Activated B cell treated with CpG ODN at 0.5 μM for 24 hours (primary cell): ENCODE results near the gene STX19. TPM values are rescaled to one million over a fixed set of nuclear protein-coding genes. Genes with fewer than 3 reads are reported as not detected.

Experiments used
- ATAC-seq: fragments of 200-7000 bp; cut with Tn5 transposase; one replicate; pipeline ENCODE4 v1.10.0; 2021; ENCODE audit warnings: low read depth, mild to moderate bottlenecking, moderate library complexity
- CTCF ChIA-PET: fragments of 350-600 bp; sonication (Branson Sonifier 250); formaldehyde crosslinking; loops from one replicate; lab custom pipeline; 2021; ENCODE audit warnings: antibody characterized with exemption; lab: Charles Lee
- POLR2A ChIA-PET: fragments of 350-600 bp; sonication (Branson Sonifier 250); formaldehyde crosslinking; loops from one replicate; lab custom pipeline; 2021; ENCODE audit warnings: antibody characterized with exemption; lab: Charles Lee
- DNase-seq: peaks from one replicate; pipeline ENCODE4 v3.0.0; 2022
- H3K27ac Mint-ChIP-seq: one replicate; pipeline ENCODE4 v1.8.0; 2020; ENCODE audit warnings: mixed read lengths
- H3K27me3 Mint-ChIP-seq: one replicate; pipeline ENCODE4 v1.8.0; 2021; ENCODE audit warnings: mixed read lengths
- H3K36me3 Mint-ChIP-seq: one replicate; pipeline ENCODE4 v1.8.0; 2021; ENCODE audit warnings: low read depth, mixed read lengths
- H3K4me1 Mint-ChIP-seq: one replicate; pipeline ENCODE4 v1.8.0; 2021; ENCODE audit warnings: mixed read lengths
- H3K4me3 Mint-ChIP-seq: one replicate; pipeline ENCODE4 v1.8.0; 2020; ENCODE audit warnings: mild to moderate bottlenecking, mixed read lengths
- H3K9me3 Mint-ChIP-seq: one replicate; pipeline ENCODE4 v1.8.0; 2020; ENCODE audit warnings: mixed read lengths
- intact Hi-C: fragments of 100-400 bp; cut with micrococcal nuclease; formaldehyde crosslinking; loops from one replicate; pipeline ENCODE4 v1.15.1; 2024
- total RNA-seq: library from RNA; stranded (reverse); gene quantifications from 2 replicates; pipeline ENCODE4 v1.2.3, GENCODE V29; 2022
- TF ChIP-seq, protein P1 (sequence below): fragments of 200-600 bp; IDR thresholded peaks from one replicate; pipeline ENCODE4 v1.8.0; 2022; ENCODE audit warnings: antibody characterized with exemption, mild to moderate bottlenecking

Gene STX19
- total RNA-seq, 1 donor from 2014 or later: not detected

DNA sequence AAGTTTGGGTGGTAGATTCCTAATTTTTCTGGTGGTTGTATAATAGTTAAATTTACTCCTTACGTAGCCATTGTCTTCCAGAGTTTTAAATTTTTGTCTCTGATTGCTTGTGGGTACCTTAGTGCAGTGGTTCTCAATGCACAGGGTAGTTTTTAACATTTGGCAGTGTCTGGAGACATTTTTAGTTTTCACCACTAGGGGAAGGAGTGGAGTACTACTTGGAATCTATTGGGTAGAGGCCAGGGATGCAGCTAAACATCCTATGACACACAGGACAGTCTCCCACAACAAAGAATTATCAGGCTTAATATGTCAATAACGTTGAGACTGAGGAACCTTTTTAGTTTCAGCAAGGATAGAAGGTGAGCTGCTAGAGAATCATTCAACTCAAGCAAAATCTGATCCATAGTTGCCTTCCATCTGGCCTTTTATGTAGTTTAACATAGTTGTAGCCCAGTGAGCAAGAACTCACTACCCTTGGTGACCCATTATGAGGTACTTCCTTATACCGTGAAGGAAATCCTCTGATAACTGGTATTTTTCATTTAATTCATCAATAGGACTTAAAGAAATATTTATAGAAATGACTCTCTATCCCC is 8.6 kb upstream of the STX19 start:
- POLR2A ChIA-PET: interaction anchor here (0.5 to 1.3 kb wide), 2 partner anchors 25 to 48 kb away, joined by 3 to 4 read pairs; partner anchors contain the start of gene DHFR2
- H3K4me1 Mint-ChIP-seq: no peaks in the 10 kb centered on the region
- DNase-seq (no peak), ATAC-seq (no peak)
- no peaks in the 10 kb centered on the region for H3K9me3 Mint-ChIP-seq
- CTCF ChIA-PET: no interaction called here
- no peak overlapping the region for H3K4me3 Mint-ChIP-seq
- H3K36me3 Mint-ChIP-seq: peaks cover 13% of the 10 kb centered on the region
- intact Hi-C loops: loop anchor here (2.0 kb wide), 1 partner anchor 26 kb away; the partner anchor contains the start of genes DHFR2 and NSUN3
- H3K27me3 Mint-ChIP-seq: no peaks in the 10 kb centered on the region
- TF ChIP-seq, protein P1, sequence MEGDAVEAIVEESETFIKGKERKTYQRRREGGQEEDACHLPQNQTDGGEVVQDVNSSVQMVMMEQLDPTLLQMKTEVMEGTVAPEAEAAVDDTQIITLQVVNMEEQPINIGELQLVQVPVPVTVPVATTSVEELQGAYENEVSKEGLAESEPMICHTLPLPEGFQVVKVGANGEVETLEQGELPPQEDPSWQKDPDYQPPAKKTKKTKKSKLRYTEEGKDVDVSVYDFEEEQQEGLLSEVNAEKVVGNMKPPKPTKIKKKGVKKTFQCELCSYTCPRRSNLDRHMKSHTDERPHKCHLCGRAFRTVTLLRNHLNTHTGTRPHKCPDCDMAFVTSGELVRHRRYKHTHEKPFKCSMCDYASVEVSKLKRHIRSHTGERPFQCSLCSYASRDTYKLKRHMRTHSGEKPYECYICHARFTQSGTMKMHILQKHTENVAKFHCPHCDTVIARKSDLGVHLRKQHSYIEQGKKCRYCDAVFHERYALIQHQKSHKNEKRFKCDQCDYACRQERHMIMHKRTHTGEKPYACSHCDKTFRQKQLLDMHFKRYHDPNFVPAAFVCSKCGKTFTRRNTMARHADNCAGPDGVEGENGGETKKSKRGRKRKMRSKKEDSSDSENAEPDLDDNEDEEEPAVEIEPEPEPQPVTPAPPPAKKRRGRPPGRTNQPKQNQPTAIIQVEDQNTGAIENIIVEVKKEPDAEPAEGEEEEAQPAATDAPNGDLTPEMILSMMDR: peak; percentile 18
- no peak overlapping the region for H3K27ac Mint-ChIP-seq

DNA sequence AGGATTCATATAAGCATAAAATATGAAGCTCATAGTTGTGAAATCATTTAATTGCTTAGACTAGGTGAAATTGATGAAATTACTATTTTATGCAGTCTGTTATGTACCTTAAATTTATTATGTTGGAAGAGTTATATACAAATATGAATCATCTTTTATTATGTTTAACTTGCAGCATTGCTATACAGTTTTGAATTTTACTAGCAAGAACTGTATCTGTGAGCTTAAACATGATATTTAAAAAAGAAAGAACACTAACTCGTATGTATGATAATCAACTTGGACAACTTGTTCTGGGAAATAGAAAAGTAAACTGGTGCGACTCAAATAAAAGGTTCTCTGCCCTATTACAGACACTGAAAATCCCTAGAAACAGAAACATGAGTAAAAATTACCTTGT is 1.8 kb downstream of the STX19 start:
- no peak overlapping the region for H3K4me3 Mint-ChIP-seq
- ATAC-seq (no peak), DNase-seq (no peak)
- TF ChIP-seq, protein P1: no peak
- no peaks in the 10 kb centered on the region for H3K36me3 Mint-ChIP-seq
- no peaks in the 10 kb centered on the region for H3K4me1 Mint-ChIP-seq
- no peaks in the 10 kb centered on the region for H3K9me3 Mint-ChIP-seq
- H3K27me3 Mint-ChIP-seq: no peaks in the 10 kb centered on the region
- CTCF ChIA-PET: no interaction called here
- intact Hi-C loops: no loop called here
- POLR2A ChIA-PET: no interaction called here
- no peak overlapping the region for H3K27ac Mint-ChIP-seq

DNA sequence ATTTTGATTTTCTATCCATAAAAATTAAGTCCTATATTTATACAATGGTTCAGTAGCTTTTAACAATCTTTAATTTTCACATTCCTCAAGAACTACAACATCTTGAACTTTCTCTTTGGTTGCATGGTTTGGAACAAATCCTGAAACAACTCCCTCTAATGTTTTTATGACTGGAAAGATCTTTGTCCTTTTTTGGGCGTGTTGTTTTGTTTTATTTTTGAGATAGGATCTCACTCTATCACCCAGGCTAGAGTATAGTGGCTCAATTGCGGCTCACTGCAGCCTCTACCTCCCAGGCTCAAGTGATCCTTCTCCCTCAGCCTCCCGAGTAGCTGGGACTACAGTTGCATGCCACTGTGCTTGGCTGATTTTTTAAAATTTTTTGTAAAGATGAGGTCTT is 4.0 kb downstream of the STX19 start:
- TF ChIP-seq, protein P1: no peak

DNA sequence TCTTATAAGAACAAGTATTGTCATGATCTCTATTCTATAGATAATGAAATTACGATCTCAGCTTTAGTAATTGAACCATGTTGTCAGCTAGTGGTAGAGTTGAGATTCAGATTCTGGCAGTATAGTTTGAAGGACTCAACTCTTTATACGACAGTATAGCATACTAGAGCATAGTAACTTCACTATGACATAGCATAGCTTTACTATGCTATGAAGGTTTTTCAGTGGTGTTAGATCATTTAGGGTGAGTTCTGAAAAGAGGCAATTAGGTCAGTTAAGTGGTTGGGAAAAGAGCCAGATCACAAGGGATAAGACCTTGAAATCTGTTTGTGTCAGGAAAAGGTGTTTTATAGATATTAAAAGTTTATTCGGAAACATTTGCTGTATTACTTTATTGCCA is 8.1 kb downstream of the STX19 start:
- Mint-ChIP-seq H3K4me3 (no peak overlapping the region), H3K36me3 (no peaks in the 10 kb centered on the region), H3K4me1 (no peaks in the 10 kb centered on the region), H3K9me3 (no peaks in the 10 kb centered on the region), H3K27ac (no peak overlapping the region), H3K27me3 (no peaks in the 10 kb centered on the region)
- intact Hi-C loops: no loop called here
- no peak for DNase-seq
- POLR2A ChIA-PET: no interaction called here
- CTCF ChIA-PET: no interaction called here
- TF ChIP-seq, protein P1: no peak
- ATAC-seq: no peak

More for the DNA sequence above, 4.0 kb downstream of the STX19 start:
- Mint-ChIP-seq H3K4me1 (no peaks in the 10 kb centered on the region), H3K9me3 (no peaks in the 10 kb centered on the region), H3K4me3 (no peak overlapping the region), H3K27me3 (no peaks in the 10 kb centered on the region), H3K27ac (no peak overlapping the region), H3K36me3 (no peaks in the 10 kb centered on the region)
- CTCF ChIA-PET: no interaction called here
- DNase-seq (no peak), ATAC-seq (no peak)
- intact Hi-C loops: no loop called here
- POLR2A ChIA-PET: no interaction called here

DNA sequence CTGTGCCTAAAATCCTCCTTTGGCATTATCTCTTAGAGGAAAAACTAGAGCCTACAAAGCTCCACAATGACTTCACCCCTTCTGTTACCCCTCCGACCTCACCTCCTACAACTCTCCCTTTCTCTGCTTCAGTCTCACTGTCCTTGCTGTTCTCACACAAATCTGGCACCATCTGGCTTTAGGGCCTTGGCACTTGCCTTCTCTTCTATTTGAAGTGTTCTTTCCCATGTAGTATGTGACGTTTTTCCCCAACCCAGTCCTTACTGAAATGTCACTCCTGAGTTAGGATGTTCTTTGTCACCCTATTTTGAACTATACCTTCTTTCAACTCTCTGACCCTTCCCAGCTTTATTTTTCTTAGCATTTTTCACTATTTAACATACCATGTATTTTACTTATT is 8.7 kb downstream of the STX19 start:
- DNase-seq: no peak
- Mint-ChIP-seq H3K27ac (no peak overlapping the region), H3K9me3 (no peaks in the 10 kb centered on the region), H3K4me1 (peaks cover 6% of the 10 kb centered on the region), H3K27me3 (no peaks in the 10 kb centered on the region), H3K4me3 (no peak overlapping the region), H3K36me3 (no peaks in the 10 kb centered on the region)
- ChIA-PET POLR2A (no interaction called here), CTCF (no interaction called here)
- TF ChIP-seq, protein P1: no peak
- ATAC-seq: no peak
- intact Hi-C loops: no loop called here
